Measurements from ENCODE around the gene KIF3A. TPM values are rescaled to one million over a fixed set of nuclear protein-coding genes. Genes with fewer than 3 reads are reported as not detected.
A peak's percentile ranks its signal among the peaks of the same experiment; 100 is the strongest.

KIF3A gene
- total RNA-seq, 1 donor = 13.0 TPM

DNA sequence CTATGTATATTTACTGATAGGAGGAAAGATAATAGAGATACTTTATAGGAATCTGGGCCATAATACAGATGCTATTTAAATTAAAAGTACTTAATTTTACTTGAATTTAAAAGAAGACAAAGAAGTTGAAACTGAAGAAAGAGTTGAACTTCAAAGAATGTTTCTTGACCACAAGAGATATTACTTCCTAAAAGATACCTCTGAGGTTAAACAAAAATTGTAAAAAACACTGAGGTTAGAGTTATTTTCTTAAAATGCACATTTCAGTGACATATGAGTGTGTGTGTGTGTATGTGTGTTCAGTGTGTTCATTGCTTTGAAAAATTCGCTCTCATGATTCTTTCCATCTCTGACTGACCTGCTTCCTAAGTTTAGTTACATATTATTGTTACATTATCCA lies 43.2 kb upstream of the KIF3A start:
- DNase-seq (ENCODE audit: low read depth) = no peak
- TF ChIP-seq, protein P1, sequence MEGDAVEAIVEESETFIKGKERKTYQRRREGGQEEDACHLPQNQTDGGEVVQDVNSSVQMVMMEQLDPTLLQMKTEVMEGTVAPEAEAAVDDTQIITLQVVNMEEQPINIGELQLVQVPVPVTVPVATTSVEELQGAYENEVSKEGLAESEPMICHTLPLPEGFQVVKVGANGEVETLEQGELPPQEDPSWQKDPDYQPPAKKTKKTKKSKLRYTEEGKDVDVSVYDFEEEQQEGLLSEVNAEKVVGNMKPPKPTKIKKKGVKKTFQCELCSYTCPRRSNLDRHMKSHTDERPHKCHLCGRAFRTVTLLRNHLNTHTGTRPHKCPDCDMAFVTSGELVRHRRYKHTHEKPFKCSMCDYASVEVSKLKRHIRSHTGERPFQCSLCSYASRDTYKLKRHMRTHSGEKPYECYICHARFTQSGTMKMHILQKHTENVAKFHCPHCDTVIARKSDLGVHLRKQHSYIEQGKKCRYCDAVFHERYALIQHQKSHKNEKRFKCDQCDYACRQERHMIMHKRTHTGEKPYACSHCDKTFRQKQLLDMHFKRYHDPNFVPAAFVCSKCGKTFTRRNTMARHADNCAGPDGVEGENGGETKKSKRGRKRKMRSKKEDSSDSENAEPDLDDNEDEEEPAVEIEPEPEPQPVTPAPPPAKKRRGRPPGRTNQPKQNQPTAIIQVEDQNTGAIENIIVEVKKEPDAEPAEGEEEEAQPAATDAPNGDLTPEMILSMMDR (IDR thresholded peaks at IDR 0.05; ENCODE audit: insufficient read depth, low read depth, low read length) = no peak
- no peak overlapping the region for H3K4me3 ChIP-seq (ENCODE audit: low read depth, low read length)

DNA sequence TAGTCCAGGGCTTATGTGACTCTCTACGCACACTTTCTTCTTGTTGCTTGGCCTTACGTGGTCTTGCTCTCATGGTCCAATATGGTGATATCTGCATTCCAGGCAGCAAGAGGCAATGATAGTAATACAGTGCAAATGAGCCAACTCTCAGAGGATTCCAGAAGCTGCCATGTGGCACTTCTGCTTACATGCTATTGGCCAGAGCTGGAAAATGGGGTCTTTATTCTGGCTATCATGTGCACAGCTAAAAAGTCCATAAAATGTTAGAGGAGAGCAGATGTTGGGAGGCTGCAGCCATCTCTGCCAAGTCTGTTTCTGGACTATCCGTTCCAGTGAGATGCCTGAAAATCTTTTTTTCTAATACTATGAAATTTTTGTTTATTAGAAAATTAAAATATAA lies 42.6 kb upstream of the KIF3A start:
- TF ChIP-seq, protein P1 (IDR thresholded peaks at IDR 0.05; ENCODE audit: insufficient read depth, low read depth, low read length) = no peak
- no peak overlapping the region for H3K4me3 ChIP-seq (ENCODE audit: low read depth, low read length)
- no peak for DNase-seq (ENCODE audit: low read depth)

DNA sequence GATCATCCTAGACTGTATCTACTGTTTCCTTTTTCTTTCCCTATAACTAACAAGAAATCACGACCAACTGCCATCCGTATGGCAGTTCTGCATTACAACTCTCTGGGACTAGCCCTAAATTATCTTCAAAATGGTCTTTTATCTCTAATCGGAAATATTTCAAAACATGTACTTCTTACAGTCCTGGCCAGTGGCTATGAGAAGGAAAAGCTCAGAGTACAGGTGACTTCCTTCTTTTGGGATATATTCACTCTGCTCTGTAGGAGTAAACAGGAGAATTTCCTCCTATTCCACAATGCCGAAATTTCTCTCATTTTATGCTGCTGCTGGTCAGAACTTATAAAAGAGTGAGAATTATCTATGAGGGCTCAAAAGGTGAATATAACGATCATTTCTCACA lies 41.5 kb upstream of the KIF3A start:
- no peak for DNase-seq (ENCODE audit: low read depth)
- TF ChIP-seq, protein P1 (IDR thresholded peaks at IDR 0.05; ENCODE audit: insufficient read depth, low read depth, low read length) = no peak
- no peak overlapping the region for H3K4me3 ChIP-seq (ENCODE audit: low read depth, low read length)

DNA sequence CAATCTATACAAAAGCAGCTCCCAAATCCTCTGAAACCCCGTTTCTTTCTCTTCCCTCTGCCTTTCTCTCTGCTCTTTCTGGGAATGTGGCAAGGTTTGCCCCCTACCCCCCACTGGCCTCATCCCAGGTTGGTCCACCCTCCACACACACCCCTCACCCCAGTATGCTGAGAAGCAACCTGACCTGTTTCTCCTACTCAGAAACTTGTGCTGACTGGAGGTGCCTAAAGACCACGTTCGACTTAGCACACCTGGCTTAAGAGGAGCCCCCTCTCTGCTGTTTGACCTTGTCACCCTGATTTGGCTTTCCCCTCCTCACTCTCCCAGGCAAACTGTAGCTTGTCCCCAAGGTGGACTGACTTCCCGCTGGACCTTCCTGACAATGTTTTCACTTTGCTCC lies 40.8 kb upstream of the KIF3A start:
- TF ChIP-seq, protein P1 (IDR thresholded peaks at IDR 0.05; ENCODE audit: insufficient read depth, low read depth, low read length) = no peak
- DNase-seq (ENCODE audit: low read depth) = no peak
- peak overlapping the region; percentile 77 for H3K4me3 ChIP-seq (ENCODE audit: low read depth, low read length)

DNA sequence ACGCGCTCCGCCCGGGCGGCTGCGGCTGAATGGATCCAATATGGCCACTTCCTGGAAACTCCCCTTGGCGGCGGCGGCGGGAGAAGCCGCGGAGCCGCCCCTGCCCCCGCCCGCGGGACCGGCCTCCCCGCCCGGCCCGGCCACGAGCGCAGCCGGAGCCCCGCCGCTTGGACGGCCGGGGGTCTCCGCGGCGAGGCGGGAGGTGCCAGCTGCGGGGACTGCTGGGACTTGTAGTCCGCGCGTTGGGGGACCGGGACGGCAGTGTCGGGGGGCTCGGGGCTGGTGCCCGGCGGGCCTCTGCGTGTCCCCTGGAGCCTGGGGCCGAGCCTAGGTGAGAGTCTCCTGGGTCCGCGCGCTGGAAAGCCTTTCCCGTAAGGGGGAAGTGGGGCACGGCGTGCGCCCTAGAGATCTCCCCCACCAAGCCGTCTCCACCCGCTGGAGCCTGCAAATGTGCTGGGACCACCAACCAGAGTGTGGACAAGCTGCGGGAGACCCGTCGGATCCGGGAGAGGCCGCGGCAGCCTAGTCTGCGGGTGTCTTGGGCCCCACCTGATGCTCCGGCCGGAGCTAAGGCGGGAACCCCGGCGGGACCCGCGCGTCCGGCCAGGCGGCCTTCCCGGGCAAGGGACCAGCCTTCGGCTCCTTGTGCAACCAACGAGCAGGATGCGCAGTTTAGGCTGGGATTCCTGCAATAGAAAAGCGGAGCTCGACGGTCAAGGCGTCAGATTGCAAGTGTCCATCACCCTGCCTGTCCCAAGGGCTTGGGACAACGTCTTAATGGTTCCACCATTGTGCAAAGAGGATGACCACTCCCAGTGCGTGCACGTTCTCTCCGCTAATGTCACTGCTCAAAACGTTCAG lies 40.1 kb upstream of the KIF3A start, which contains the start of gene SEPTIN8:
Gene SEPTIN8, minus strand, starts transcription at position 31 of the 861 bp plus-strand sequence. CDS start 102 bp downstream, outside the sequence.
- H3K4me3 ChIP-seq (ENCODE audit: low read depth, low read length) = peak within 1 kb of the TSS; percentile 77
- DNase-seq (ENCODE audit: low read depth) = peak; percentile 49
- TF ChIP-seq, protein P1 (IDR thresholded peaks at IDR 0.05; ENCODE audit: insufficient read depth, low read depth, low read length) = no peak

DNA sequence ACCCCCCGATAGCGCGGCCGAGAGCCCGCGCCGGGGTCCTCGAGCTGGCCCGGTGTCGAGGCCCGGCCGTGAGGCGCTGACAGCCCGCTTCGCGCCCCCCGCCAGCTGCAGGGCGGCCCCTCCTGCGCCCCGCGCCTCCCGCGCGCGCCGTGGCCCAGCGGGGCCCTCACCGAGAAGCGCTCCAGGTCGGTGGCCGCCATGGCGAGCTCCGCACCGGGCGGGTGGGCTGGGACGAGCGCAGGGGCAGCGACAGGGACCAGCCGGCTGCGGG lies 39.5 kb upstream of the KIF3A start:
- H3K4me3 ChIP-seq (ENCODE audit: low read depth, low read length) = peak overlapping the region; percentile 77
- TF ChIP-seq, protein P1 (IDR thresholded peaks at IDR 0.05; ENCODE audit: insufficient read depth, low read depth, low read length) = no peak
- no peak for DNase-seq (ENCODE audit: low read depth)
